ENCODE data around the gene C1orf146. TPM values are rescaled to one million over a fixed set of nuclear protein-coding genes. Genes with fewer than 3 reads are reported as not detected.
"Not testable (repeated sequence)": the region's sequence is repeated elsewhere in the genome, so short reads cannot be mapped to it uniquely, and the experiment has no call there.

C1orf146 gene, protein sequence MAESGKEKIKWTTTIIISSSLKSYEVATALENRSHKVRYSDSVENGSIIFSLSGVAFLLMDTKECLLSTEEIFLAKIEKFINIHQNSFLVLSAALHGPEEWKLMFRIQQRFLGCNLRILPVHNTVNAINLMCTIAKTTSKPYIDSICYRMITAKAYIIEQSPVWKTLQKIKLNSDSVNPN
- not detected in 2 replicates for total RNA-seq
- polyA plus RNA-seq (2012) = not detected

DNA sequence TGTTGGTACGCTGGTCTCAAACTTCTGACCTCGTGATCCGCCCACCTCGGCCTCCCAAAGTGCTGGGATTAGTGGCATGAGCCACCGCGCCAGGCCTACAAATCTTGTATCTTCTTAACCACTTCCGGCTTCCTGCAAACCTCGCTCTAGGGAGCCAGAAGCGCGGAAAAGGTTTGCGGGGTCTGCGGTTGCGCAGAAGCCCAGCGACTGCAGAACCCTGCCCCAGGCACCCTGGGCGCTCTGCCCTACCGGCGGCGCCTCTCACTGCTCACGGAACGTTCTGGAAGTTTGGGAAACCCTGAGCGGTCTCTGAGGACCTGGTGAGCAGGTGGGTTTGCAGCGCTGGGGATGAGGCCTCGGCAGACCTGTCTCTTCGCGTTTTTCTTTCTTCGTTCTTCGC, at the start of gene C1orf146:
Gene C1orf146 (plus strand): TSS at position 195 of the 400 bp plus-strand sequence. CDS start 13,506 bp downstream, outside the sequence.
- no peak for DNase-seq (ENCODE audit: low read depth)

DNA sequence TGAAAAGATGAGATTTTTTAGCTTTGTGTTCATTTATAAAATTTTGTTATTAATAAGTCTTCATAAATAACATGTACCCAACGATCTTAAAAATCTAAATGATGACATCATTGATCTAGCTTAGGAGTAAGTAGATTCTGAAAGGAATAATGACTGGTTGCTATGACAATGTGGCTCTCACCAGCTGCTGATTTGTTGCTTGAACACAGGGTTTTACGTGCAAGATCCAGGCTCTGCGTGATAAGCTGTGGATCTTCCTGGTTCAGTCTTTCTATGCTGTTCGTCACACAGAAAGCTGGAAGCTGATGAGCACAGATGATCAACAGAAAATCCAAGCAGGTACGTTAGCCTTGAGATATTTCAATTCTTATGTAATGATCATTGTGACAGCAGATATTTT, 49.1 kb upstream of the C1orf146 start:
- DNase-seq (ENCODE audit: low read depth) = no peak

DNA sequence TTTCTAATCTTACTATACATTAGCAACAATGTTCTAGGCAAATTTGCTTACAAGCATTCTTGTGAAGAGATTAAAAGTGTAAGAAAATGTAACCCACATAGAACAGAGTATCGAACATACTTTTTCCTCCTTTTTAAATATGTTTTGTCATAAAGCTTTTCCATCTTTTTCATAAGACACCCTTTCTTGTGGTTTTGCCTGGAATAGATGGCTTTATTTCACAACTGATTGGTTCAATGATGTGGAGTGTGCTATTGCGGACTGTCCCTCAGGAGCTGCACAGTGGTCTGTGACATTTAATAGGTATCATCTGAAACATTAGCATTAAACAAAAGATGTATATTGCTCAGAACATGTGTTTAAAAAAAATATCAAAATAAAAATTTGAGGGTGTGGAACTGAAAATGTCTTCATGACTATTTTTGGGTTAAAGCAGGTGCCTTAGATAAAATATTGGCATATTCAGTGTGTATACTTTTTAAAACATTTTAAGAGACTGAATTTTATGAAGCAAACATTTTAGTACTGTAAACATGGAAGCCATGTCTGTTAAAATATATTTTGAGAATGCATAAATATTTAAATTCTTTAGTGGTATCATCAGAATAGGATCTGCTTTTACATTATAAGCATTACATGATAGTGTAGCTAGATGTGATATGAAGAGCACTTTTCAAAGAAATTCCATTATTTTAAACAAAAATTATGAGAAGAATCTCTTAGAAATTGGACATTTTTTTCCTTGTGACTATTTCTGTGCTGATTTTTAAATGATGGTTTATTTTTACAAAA, 48.3 kb upstream of the C1orf146 start:
- no peak for DNase-seq (ENCODE audit: low read depth)

DNA sequence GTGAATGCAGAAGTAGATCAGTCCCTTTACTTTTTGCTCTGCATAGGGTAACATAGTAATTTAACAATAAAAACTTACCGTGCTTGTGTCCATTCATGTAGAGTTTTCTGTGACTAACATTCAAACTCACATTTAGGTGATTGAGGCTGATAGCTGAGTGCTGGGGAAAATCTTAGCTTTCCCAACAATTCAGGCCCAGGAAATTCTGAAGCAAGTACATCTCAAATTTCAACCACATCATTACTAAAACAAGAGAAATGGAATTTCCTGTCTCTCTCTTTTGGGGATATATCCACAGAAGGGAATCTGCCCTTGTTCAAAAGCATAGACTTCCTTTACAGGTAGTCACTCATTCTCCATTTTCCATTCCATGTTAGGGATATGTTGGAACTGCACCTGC, 33.1 kb upstream of the C1orf146 start:
- DNase-seq (ENCODE audit: low read depth) = peak; percentile 50

DNA sequence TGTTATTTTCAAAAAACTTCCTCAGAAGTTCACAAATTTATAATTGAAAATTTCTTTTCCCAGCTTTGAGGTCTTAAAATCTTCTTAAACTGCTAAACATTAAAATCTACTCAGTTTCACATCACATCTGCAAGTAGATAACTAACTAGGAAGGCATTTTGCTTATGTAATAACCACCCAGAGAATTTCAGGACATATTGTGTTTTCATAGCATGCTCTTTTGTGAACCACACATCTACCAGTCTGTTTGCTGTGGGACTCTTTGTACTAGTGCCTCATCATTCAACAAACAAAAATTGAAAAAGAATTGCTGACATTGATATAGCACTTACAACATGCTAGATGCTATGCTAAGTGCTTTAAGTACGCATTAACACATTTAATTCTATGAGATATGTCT, 31.6 kb upstream of the C1orf146 start:
- no peak for DNase-seq (ENCODE audit: low read depth)

DNA sequence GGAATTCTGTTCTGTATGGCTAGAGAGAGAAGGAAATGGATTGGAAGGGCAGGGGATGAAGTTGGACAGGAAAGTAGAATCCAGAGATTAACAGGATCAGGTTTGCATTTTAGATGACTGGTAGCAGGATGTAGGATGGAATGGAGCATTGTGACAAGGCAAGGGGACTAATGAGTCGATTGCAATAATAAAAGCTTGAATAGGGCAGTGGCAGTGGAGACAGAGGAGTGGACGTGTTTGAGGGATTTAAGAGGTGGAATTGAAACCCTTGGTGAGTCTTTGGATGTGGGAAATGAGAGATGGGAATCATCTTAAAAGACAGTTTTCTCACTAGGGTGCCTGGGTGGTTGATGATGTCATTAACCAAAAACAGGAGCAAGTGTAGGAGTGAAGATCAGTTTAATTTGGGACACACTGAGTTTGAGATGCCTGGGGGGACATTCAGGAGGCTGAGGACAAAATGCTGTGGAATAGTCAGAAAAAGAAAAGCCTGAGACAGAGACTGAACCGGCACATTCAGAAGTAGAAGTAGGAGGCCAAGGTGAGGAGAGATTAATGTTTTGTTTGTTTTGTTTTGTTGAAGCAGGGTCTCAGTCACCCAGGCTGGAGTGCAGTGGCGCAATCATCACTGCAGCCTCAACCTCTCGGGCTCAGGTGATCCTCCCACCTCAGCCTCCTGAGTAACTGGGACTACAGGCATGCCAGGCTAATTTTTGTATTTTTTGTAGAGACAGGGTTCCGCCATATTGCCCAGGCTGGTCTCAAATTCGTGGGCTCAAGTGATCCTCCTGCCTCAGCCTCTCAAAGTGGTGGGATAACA, 29.1 kb upstream of the C1orf146 start:
- no peak for DNase-seq (ENCODE audit: low read depth)

DNA sequence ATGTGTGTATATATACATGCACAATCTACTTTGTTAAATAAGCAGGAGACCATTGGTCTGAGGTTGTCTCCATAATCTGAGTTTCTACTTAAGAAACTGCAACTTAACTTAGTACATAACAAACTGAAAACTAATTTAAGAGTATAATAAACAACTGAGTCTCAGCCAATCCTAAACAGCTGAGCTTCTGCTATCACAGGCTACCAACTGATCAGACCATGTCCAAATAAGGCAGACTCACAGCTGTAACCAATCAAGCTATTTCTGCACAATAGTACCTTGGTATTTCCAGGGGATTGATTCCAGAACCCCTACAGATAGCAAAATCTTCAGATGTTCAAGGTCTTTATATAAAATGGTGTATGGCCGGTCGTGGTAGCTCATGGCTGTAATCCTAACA, 26.0 kb upstream of the C1orf146 start:
- no peak for DNase-seq (ENCODE audit: low read depth)

DNA sequence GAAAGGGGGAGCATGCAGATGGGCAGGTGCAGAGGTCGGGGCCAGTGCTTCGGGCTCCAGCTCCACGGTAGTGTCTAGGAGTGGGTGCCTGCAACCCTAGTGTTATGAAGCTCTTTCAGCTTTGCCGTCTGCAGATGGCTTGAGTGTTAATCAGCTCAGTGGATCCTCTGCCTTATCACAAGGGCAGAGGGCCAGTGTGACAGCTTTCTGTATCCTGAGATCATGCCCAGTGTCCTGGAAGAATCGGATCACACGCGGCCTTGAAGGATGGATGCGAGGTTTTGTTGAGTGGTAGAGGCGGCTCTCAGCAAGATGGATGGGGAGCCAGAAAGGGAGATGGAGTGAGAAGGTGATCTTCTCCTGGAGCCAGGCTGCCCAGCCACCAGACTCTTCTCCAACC, 25.5 kb upstream of the C1orf146 start:
- no peak for DNase-seq (ENCODE audit: low read depth)

DNA sequence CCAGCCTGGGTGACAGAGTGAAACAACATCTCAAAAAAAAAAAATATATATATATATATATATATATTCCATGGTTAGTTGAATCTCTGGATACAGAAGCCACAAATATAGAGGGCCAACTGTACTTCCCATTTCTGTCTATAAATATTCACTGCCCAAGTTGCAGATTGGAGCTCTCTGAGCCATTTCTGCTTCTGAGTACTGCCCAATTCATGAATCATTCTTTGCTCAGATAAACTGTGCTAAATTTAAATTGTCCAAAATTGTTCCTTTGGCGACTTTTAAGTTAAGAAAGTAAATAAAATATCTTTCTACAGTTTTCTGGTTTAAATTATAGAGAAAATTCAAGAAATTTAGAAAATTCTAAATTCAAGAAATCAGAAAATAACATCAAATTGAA, 23.2 kb upstream of the C1orf146 start:
- peak; percentile 33 for DNase-seq (ENCODE audit: low read depth)

DNA sequence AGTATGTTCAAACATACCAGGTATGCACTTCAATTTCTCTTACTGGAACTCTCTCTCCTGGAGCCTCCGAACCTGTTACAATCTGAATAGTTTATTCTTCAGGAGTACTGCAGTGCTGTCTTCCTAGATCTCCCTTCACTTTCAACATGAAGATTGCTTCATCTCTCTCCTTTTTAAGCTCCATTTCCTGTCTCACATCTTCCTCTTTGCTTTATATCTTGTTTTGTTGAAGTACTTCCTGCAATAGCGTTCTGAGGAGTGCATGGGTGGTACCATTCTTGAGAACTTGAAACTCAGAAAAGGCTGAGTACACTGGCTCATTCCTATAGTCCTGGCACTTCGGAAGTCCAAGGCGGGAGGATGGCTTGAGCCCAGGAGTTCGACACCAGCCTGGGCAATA, 15.7 kb upstream of the C1orf146 start:
- DNase-seq (ENCODE audit: low read depth) = no peak

DNA sequence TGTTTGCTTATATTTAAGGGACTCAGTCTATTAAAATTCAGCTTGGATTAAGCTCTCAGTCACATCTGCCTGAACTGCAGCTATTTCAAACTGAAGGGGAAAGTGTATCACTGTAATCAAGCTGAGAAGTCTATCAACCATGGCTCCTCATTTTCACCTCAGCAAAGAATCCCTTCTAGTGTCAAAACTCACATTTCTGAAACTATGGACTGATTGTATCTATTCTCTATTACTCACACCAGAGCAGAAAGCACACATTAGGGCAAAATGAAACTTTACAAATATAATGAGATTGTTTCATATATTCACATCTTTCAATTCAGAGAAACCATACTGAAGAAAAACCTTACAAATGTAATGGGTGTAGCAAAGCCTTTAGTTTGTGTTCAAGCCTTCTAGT, 14.6 kb upstream of the C1orf146 start:
- no peak for DNase-seq (ENCODE audit: low read depth)

DNA sequence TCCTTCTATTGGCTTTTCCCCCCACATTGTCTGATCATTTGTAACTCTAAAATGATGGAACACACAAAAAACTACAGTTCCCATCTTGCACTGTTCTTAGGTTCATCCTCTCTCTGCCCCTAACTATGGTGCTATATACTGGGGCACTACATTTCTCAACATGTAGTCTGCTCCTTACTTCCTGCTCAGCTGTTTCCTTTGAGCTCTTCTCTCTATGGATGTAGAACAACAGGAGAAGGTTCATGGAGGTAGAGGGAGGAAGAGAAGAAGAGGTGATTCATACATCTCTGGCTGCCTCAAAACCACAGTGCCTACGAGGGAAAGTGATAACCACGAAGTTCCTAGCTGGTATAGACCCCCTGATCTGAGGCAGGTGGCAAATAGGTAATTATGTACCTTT, 7.0 kb upstream of the C1orf146 start:
- DNase-seq (ENCODE audit: low read depth) = no peak

DNA sequence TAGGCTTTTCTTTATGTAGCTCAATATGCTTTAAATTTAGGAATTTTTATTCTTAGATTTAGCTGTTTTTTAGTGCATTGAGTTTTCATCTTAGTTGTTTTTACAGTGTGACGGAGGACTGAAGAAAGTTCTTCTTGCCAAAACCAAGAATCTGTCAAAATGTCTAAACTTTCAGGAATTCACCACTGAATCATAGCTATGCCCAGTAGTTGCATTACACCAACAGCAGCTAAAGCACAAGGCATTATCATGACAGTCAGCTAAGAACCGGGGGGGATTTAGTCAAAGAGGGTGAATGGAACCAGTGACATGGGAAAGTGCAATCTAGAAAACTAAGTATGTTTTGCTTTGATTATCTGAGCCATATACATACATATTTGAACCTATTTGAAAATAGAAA, 6.5 kb upstream of the C1orf146 start:
- DNase-seq (ENCODE audit: low read depth) = peak; percentile 27

DNA sequence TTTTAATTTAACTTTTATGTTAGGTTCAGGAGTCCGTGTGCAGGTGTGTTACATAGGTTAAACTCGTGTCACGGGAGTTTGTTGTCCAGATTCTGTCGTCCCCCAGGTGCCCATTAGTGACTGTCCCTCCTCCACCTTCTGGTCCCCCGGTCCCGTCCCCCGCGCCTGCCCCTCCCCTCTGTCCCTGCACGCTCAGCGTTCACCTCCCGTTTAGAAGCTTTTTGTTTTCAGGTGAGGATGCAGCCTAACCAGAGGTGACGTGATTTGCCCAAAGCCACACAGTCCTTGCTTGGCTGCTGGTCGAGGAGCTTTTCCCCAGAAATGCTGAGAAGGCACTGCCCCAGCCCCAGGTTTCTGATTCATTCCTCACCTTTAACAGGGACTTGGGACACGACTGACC, 844 bp downstream of the C1orf146 start:
- DNase-seq (ENCODE audit: low read depth) = no peak

DNA sequence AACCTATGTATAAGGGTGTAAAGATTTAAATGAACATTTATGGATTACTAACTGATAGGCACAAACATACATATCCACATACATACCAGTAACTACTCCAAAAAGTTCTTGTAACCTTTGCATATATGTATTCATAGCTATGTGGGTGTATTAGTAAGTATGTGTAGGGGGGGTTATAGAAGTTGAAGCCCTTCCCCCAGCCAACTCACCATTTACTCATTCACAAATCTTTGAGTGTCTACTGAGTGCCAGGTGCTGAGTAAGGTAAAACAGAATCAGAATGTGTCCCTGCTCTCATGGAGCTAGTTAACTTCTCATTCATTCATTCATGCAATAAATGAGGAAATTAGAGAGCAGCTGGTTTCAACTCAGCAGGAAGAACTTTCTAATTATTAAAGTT, 1.3 kb downstream of the C1orf146 start:
- DNase-seq (ENCODE audit: low read depth) = no peak

DNA sequence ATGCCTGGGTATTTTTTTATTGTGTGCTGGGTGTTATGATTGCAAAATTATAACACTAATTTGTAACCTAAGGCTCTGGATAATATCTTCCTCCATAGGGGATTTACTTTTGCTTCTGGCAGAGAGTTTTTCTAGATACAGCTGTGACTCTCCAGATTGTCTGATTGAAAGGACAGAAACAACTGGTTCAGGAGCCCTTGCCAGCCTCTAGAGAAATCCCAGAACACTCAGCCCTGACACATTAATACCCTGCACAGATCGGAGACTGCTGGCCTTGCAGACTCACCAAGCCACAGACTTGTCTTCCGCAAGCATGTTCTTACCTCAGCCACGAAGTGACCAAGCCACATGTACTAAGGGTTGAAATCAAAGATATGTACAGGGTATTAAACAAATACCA, 10.7 kb downstream of the C1orf146 start:
- DNase-seq (ENCODE audit: low read depth) = peak; percentile 46

DNA sequence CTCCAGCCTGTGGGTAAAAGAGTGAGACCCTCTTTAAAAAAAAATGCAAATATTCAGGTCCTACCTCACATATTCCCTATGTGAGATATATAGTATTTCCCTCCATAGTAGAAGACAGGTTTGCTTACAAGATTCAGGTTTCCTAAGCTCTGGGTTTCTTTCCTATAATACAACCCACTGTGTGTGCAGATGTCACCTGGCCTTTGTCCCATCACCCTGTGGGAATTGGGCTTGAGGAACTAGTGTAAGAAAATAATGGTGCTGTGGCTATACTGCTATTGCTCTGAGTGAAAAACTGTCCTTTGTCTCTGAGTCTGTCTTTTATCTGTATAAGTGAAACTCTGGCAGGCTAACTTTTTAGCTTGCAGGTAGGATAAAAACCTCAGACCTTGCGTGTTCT, 13.0 kb downstream of the C1orf146 start:
- DNase-seq (ENCODE audit: low read depth) = no peak

DNA sequence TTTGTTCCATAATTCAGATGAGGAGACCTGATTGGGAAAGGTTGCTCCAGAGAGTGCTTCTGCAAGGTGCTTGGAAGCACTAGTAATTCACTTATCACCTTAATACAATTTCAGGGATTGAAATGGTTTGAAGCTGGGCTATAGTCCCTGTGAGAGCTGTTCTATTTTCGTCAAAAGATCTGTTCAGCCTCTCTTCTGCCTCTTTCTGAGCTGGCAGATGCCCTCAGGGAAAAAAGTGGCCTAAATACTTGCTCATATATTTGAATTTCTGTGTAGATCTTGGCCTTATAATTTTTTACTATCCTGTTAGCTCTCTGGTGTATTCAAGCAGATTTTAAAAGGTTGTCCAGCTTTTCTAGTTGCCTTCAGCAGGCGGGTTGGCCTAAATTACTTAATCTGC, 22.3 kb downstream of the C1orf146 start:
- DNase-seq (ENCODE audit: low read depth) = no peak

DNA sequence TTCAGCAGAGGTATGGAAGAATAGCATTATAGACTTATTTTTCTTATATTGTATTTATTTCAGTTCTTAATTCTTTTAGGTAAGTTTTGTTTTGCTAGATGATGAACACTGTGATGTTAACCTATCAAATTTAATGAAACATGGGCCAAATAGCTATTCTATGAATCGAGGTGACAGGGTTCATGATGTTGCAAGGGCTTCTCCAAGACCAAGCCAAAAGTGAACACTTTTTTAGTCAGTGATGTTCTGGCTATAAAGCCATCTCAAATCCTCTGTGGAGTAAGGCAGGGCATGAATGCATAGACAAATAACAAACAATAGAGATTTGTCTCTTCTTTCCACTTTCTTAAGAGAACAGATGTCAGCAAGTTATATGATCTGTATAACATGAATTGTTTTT, 26.7 kb downstream of the C1orf146 start:
- no peak for DNase-seq (ENCODE audit: low read depth)

DNA sequence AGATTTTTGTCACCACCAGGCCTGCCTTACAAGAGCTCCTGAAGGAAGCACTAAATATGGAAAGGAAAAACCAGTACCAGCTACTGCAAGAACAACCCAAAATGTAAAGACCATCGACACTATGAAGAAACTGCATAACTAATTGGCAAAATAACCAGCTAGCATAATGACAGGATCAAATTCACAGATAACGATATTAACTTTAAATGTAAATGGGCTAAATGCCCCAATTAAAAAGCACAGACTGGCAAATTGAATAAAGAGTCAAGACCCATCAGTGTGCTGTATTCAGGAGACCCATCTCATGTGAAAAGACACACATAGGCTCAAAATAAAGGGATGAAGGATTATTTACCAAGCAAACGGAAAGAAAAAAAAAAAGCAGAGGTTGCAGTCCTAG, 37.0 kb downstream of the C1orf146 start:
- DNase-seq (ENCODE audit: low read depth) = not testable (repeated sequence)

DNA sequence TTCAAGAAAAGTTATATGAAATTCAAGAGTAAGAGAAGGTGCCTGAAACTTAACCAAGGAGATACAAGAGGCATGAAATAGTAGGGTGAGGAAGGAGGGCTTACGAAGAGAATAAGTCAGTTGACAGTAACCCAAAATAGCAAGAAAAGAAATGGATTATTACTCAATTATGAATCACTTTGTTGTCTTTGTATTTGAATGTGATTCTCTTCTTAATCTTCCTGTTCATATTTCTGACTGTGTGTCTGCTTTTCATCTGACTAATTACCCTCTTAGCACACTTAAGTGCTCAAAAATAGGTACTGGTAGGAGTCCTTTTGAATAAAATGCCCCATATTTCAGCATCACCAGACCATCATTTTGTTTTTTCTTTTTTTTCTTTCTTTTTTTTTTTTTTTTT, 41.6 kb downstream of the C1orf146 start:
- DNase-seq (ENCODE audit: low read depth) = no peak

DNA sequence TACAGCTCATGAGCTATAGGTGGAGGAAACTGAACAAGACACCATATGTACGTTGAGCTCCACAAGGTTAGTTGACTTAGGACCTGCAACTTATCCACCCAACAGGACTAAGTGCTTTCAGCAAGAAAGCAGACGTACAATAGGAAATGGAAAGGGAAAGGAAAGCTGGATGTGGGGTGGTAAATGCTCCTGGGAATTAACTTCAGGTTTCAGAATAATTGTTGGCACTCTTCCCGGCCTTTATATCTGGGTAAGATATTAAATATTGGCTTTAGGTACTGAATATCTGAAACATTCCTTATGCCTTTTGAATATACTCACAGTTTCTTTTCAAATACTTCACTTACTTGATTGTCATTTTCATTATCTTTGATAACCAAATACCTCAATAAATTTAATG, 44.8 kb downstream of the C1orf146 start:
- DNase-seq (ENCODE audit: low read depth) = no peak

Data from myocyte (in vitro differentiated cells).